Medulla oblongata (tissue), 1 donor: ENCODE measurements around the gene TNK2.
A peak's percentile ranks its signal among the peaks of the same experiment; 100 is the strongest.

Experiments
- DNase-seq: peaks from one replicate; pipeline ENCODE4 v3.0.0-alpha.2; 2015; ENCODE audit errors: extremely low spot score

The TNK2 gene

GRCh38 chr3:195899701-195900435 is 8.5 kb downstream of the TNK2 start:
- DNase-seq: no peak

- no peak for DNase-seq
Observed at GRCh38 chr3:195897853-195898415, 10.4 kb downstream of the TNK2 start.

GRCh38 chr3:195897081-195897852 is 11.1 kb downstream of the TNK2 start:
- peak; percentile 22 for DNase-seq

- peak; percentile 78 for DNase-seq
Observed at GRCh38 chr3:195896361-195897080, 11.8 kb downstream of the TNK2 start.

- DNase-seq: peak; percentile 70
Observed at GRCh38 chr3:195895861-195896360, 12.4 kb downstream of the TNK2 start.

DNA sequence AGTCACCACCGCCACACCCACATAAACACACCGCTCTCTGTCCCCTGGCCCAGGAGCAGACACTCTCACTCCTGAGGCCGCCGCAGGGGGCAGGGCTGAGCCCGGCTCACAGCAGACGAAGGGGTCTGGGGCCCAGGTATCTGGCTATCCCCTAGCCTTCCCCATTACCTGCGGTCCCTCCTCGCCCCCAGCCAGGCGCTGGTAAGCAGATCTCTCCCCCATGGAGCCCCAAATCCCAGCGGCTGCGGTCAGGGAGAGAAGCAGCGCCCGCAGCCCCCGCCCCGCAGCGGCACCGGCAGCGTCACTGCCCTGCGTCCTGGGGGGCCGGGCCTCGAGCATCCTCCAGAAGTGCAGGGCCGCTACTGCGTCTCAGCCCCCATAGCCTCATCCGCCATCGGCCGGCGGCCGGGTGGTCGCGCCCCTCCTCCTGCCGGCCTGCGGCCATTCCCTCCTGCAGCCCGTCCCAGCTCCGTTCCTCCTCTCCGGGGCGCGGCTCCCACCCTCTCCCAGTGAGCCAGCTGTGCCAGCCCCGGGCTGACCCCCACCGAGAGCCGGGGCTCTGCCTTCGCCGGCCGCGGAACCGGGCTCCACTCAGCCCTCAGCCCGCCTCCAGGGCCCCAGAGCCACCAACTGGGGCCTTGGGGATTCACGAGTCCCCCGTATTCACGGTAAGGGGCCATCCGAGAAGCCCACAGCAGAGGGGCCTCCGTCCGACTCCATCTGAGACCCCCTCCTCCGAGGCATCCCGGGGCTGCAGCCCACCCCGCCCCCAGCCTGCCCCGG is 13.1 kb downstream of the TNK2 start:
- peak; percentile 57 for DNase-seq

GRCh38 chr3:195893916-195894465 is 14.4 kb downstream of the TNK2 start:
- DNase-seq: no peak

DNA sequence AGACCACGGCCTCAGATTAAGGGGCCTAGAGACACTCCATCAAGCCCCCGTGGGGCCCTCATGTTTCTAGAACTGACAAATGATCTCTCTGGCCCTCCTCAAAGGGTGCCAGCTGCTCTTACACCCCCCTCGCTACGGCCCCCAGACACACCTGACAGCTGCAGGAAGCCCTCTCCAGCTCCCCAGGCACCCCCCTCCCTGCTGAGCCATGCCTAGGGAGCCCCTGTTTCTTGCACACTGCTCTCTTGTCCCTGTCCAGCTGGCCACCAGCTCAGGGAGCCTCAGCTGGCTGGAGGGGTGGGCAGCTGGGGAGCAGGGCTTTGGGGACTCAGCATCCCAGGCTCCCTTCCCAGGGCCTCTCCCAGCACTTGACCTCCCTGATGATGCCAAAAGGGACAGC is 14.8 kb downstream of the TNK2 start:
- peak; percentile 73 for DNase-seq

DNA sequence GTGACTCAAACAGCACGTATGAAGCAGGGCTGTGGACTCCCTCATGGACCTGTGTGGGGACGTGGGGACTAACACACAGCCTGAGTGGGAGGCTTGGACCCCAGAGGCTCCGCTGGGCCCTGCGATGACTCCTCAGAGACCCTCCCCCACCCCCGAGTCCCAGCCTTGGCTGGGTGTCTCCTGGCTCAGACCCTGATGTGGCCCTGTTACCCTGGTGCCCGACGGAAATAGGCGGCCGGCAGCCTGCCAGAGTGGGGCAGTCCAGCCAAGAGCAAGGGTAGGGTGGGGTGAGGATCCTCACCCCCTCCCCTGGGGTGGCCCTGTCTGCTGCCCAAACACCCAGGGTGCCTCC is 15.3 kb downstream of the TNK2 start:
- no peak for DNase-seq

GRCh38 chr3:195892105-195893043 is 16.0 kb downstream of the TNK2 start:
- DNase-seq: peak; percentile 95

DNA sequence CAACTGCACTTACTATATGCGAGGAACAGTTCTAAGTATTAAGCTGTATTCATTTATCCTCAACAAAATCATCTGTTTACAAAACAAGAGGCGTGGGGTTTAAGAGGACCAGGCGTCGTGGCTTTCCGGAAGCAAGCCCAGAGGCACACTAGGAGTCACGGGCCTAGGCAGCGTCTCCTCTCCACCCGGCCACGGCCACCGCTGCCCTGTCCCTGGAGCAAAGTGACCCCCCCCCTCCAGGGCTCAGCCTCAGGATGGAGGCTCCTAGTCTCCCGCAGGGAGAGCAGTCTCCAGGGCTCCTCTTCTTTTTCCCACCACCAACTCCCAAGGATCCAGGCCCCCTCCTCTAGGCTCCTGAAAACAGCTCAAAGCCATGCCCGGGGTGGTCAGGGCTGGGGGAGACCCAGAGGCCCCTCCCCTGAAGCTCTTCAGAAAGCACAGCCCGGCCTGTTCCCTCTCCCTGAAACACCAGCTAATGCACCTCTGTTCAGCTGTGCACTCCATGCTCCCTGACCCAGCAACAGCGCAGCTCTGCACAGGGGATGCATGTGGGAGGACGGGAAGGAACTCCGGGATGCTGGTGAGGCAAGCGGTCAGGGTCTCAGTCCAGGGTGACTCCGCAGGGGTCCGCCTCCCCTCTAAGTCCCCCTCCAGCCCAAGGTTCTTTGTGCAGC is 16.8 kb downstream of the TNK2 start:
- no peak for DNase-seq

DNA sequence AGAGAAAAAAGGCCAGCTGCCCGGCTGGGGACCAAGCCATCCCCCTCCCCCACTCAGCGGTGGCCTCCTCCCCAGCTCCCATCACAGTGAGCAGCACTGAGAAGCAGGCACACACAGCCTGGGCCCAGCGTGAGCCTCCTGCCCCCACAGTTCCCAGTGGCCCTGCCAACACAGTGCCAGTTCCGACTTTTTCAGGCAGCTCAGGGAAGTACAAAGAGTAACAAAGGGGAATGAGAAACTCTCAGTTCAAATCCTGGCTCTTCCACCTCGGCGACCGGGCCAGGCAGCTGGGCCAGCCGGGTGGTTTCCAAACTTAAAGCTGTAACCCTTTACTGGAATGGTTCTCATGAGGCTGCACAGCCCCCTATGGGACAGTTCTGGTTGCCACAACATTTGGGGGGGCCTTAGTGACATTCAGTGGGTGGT is 18.5 kb downstream of the TNK2 start:
- DNase-seq: peak; percentile 78

DNA sequence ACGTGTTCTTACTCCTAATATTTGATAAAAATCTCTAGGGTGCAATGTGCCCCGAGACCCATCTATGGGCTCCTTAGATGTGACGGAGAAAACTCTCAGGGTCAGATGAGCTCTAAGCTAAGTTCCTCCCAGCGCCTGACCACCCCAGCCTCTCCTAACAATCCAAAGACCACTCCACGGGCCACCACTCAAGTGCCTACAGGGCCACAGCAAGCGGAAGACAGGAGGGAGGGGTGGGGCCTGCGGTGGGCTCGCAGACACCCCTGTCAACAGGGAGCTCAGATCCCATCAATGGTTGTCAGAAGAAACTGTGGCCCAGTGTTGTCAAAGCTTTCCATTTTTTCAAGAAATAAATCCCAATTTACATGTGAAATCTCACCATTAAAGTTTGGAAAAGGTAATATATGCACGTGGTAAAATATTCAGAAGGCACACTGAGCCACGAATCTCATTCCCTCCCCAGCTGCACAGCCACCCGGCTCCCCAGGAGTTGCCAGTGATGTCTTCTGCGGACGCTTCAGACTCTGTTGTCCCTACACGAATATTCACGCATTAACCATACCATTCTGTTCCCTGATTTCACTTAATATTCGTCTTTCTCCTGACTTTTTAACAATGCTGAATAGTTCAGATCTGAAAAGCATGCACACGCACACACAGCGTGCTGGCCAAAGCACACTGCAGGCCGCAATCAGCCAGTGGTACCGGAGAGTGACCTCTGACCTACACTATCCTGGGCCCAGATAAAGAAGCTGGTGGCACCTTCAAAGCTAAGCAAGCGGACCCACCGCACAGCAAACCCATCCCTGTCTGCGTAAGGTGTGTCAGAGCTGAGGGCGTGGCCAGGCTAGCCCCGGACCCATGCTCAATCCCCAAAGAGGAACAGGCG is 19.1 kb downstream of the TNK2 start:
- no peak for DNase-seq

DNA sequence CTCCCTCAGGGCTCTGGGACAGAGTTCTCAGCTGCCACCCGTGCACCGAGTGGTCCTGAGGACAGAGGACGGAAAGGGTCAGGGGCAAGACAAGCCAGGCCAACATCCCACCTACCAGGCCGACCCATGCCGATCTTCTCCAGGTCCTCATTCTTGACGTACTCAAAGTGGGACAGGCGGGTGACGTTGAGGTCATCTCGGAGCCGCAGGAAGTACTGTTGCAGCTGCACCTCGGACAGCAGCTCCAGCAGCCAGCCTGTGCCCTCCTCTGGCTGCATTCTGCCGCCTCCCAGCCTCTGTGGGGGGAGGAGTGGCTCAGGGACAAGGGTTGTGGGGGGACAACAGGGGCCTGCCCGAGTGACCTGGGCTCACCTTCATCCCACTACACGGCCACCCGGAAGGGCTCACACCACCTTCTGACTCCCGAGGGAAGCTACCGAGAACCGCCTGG is 20.0 kb downstream of the TNK2 start:
- DNase-seq: no peak

DNA sequence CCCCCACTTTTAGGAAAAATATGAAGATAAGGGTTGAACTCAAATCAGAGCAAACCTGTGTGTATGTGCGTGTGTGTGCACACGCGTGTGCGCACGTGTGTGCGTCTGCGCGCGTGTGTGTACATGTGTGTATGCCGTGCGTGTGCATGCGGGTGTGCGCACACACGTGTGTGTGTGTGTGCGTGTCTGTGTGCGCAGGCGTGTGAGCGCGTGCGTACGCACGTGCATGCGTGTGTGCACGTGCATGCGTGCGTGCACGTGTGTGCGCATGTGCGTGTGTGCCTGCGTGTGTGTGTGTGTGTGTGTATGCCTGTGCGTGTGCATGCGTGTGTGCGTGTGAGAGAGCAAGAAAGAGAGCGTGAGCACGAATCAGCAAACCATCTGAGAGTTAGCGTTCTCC is 20.7 kb downstream of the TNK2 start:
- no peak for DNase-seq

- no peak for DNase-seq
Observed at GRCh38 chr3:195886181-195887141, 21.9 kb downstream of the TNK2 start.
